Esophagus squamous epithelium (tissue), 5 donors: ENCODE measurements around the gene SLC25A51. TPM values are rescaled to one million over a fixed set of nuclear protein-coding genes. Genes with fewer than 3 reads are reported as not detected.
"Not testable (repeated sequence)": the region's sequence is repeated elsewhere in the genome, so short reads cannot be mapped to it uniquely, and the experiment has no call there.

Experiments used
- DNase-seq: peaks from one replicate; lab custom pipeline; 2025; lab: John Stamatoyannopoulos, UW
- H3K27ac ChIP-seq, 4 donors: fragments of 200-600 bp; sonication (generic); one replicate each; pipeline ENCODE4 v1.5.1; 2016 to 2019; ENCODE audit warnings: mild to moderate bottlenecking in 1 of 4
- H3K27me3 ChIP-seq, 4 donors: fragments of 200-600 bp; sonication (generic); 1 replicate in 3 of 4; 2 replicates in 1 of 4; pipeline versions ENCODE4 v1.5.1 to v1.6.0; 2017 to 2021; ENCODE audit warnings: antibody characterized with exemption in 1 of 4
- H3K36me3 ChIP-seq, 3 donors: fragments of 200-600 bp; sonication (generic); one replicate each; pipeline ENCODE4 v1.5.1; 2016 to 2019
- H3K4me1 ChIP-seq, 3 donors: fragments of 200-600 bp; sonication (generic); one replicate each; pipeline ENCODE4 v1.5.1; 2017 to 2019
- H3K4me3 ChIP-seq, 4 donors: fragments of 200-600 bp; sonication (generic); 1 replicate in 3 of 4; 2 replicates in 1 of 4; pipeline ENCODE4 v1.5.1; 2016 to 2019; ENCODE audit warnings: mild to moderate bottlenecking in 2 of 4, moderate library complexity in 1 of 4
- H3K9me3 ChIP-seq, 3 donors: fragments of 200-600 bp; sonication (generic); one replicate each; pipeline ENCODE4 v1.5.1; 2016 to 2019
- POLR2A ChIP-seq, 4 donors: fragments of 450-650 bp; IDR thresholded peaks; one replicate each; pipeline ENCODE4 v1.6.1; 2017; ENCODE audit warnings: antibody characterized with exemption in 4 of 4, mild to moderate bottlenecking in 4 of 4, moderate library complexity in 3 of 4
- WGBS, 2 donors: methylation state at CpG; one replicate each; pipeline ENCODE4 v1.1.5; 2018; 5-methylcytosine and 5-hydroxymethylcytosine counted together
- intact Hi-C: fragments of 100-400 bp; cut with DNase I; formaldehyde crosslinking; loops from one replicate; pipeline ENCODE4 v1.15.0; 2022
- total RNA-seq, 4 donors: library from RNA; depleted of rRNA; stranded (reverse); fragments of >200 nt; gene quantifications; one replicate each; pipeline ENCODE4 v1.1.0, GENCODE V29; 2016
- TF ChIP-seq, protein P1 (sequence below), 6 experiments: fragments of 450-650 bp in 4 of 6; fragments of 200-600 bp in 2 of 6; sonication (generic) in 2 of 6; IDR thresholded peaks; one replicate each; pipeline ENCODE4 v1.5.1; 2016 to 2019; ENCODE audit warnings: antibody characterized with exemption in 6 of 6, mild to moderate bottlenecking in 4 of 6, moderate library complexity in 4 of 6
- donor health status: DM: yes; HTN: yes; CAD: no.

SLC25A51 gene
- total RNA-seq, 4 donors from 2014 or later = 18.2 to 30.3 (median 20.3) TPM

GRCh38 chr9:37899041-37899440, 4.9 kb downstream of the SLC25A51 start:
- Histone ChIP-seq H3K4me1 (peaks cover 7 to 21% (median 8%) of the 10 kb centered on the region in 3 donors), H3K4me3 (no peak overlapping the region), H3K36me3 (peaks cover 0 to 63% (median 0%) of the 10 kb centered on the region in 3 donors), H3K9me3 (no peaks in the 10 kb centered on the region), H3K27ac (no peak overlapping the region), H3K27me3 (no peaks in the 10 kb centered on the region)
- no peak for DNase-seq
- intact Hi-C loops = no loop called here
- TF ChIP-seq POLR2A (IDR thresholded peaks at IDR 0.05) = no peak
- TF ChIP-seq, protein P1, sequence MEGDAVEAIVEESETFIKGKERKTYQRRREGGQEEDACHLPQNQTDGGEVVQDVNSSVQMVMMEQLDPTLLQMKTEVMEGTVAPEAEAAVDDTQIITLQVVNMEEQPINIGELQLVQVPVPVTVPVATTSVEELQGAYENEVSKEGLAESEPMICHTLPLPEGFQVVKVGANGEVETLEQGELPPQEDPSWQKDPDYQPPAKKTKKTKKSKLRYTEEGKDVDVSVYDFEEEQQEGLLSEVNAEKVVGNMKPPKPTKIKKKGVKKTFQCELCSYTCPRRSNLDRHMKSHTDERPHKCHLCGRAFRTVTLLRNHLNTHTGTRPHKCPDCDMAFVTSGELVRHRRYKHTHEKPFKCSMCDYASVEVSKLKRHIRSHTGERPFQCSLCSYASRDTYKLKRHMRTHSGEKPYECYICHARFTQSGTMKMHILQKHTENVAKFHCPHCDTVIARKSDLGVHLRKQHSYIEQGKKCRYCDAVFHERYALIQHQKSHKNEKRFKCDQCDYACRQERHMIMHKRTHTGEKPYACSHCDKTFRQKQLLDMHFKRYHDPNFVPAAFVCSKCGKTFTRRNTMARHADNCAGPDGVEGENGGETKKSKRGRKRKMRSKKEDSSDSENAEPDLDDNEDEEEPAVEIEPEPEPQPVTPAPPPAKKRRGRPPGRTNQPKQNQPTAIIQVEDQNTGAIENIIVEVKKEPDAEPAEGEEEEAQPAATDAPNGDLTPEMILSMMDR (IDR thresholded peaks at IDR 0.05) = no peak
- WGBS, 2 donors = 69 to 75% methylated on average over 2 of the region's 2 CpGs

DNA sequence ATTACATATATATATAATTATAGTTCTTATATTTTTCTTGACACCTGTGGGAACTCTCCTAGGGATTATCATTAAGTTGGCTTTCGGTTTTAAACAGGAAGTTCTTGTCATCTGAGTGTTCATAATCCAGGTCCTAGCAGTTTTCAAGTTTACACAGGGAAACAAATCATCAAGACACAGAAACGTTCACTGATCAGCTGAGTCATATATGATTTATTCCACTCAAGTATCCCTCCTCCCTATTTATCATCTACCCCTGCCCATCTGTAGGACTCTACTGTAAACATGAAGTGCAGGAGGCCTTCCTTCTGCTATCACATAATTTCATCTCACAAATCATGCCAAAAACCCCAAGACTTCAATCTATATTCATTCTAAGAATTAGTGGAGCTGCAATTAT, 6.3 kb downstream of the SLC25A51 start:
- intact Hi-C loops = no loop called here
- TF ChIP-seq, protein P1 (IDR thresholded peaks at IDR 0.05) = no peak
- no peak for TF ChIP-seq POLR2A (IDR thresholded peaks at IDR 0.05)
- H3K9me3 ChIP-seq = no peaks in the 10 kb centered on the region
- H3K27me3 ChIP-seq = no peaks in the 10 kb centered on the region
- no peak overlapping the region for H3K27ac ChIP-seq
- 20 to 32% methylated on average over 2 of the region's 2 CpGs for WGBS, 2 donors
- peaks cover under 1 to 13% (median 3%) of the 10 kb centered on the region in 3 donors for H3K4me1 ChIP-seq
- H3K4me3 ChIP-seq = no peak overlapping the region
- H3K36me3 ChIP-seq = peaks cover 0 to 77% (median 0%) of the 10 kb centered on the region in 3 donors
- DNase-seq = no peak

DNA sequence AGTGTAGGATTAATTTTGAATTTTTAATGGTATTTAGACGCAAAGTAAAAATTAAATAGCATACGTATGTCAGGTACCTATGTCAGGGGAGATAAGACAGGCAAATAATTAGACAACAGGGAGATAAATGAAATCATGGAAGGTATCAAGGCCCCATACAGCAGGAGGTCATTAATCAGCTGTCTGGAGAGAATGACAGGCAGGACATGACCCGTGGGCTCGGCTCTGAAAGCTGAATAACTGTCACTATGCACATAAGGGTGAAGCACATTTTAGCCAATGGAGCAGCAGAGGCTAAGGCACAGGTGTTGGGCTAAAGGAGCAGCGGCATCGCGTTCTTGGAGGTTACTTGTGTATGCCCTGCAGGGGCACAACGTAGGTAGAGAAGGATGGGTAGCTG, 11.9 kb downstream of the SLC25A51 start:
- Histone ChIP-seq H3K27ac (no peak overlapping the region), H3K4me1 (no peaks in the 10 kb centered on the region), H3K9me3 (no peaks in the 10 kb centered on the region), H3K36me3 (peaks cover 0 to 90% (median 8%) of the 10 kb centered on the region in 3 donors), H3K4me3 (no peak overlapping the region), H3K27me3 (no peaks in the 10 kb centered on the region)
- intact Hi-C loops = no loop called here
- 85 to 87% methylated on average over 8 of the region's 8 CpGs for WGBS, 2 donors
- no peak for DNase-seq
- no peak for TF ChIP-seq POLR2A (IDR thresholded peaks at IDR 0.05)
- TF ChIP-seq, protein P1 (IDR thresholded peaks at IDR 0.05) = no peak

- intact Hi-C loops, DNase-seq, H3K4me1 ChIP-seq, H3K27me3 ChIP-seq, H3K9me3 ChIP-seq, H3K27ac ChIP-seq, H3K4me3 ChIP-seq: not testable (repeated sequence)
- WGBS, 2 donors = 92 to 95% methylated on average over 6 to 12 of the region's 17 CpGs
- H3K36me3 ChIP-seq = peaks cover 0 to 90% (median 8%) of the 10 kb centered on the region in 3 donors
These were observed 12.9 kb downstream of the SLC25A51 start for GRCh38 chr9:37891042-37891441.

GRCh38 chr9:37889536-37889935, 14.4 kb downstream of the SLC25A51 start:
- no peak overlapping the region for H3K27ac ChIP-seq
- H3K36me3 ChIP-seq = peaks cover 0 to 83% (median 8%) of the 10 kb centered on the region in 3 donors
- no peak overlapping the region for H3K4me3 ChIP-seq
- TF ChIP-seq POLR2A (IDR thresholded peaks at IDR 0.05) = no peak
- TF ChIP-seq, protein P1 (IDR thresholded peaks at IDR 0.05) = no peak
- H3K9me3 ChIP-seq = no peaks in the 10 kb centered on the region
- intact Hi-C loops = no loop called here
- DNase-seq = no peak
- H3K27me3 ChIP-seq = no peaks in the 10 kb centered on the region
- no peaks in the 10 kb centered on the region for H3K4me1 ChIP-seq

DNA sequence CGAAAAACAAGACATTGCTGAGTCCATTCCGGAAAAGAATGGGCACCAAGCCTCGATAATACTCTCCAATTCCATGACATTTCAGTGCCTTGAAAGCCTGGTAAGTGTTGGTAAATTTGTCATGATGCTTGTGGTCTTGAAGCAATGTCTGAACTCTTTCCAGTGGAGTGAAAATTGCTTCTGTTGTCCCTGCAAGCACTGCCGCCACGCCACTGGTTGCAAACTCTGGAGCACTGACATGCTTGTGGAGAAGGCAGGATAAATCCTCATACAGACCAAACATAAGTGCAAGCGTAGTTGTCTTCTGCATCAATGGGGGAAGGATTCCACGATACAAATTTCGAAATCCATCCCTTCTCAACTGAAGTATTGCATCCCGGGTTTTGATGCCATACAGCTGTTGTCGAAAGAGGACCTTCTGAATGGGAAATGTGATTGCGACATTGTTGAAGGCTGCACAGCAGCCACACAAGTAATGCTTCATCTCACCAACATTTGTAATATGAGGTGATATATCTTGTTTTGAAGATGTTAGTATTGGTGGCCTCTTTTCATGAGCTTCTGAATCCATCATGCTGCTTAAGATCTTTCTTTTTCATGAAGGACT, 15.8 kb downstream of the SLC25A51 start:
- H3K4me1 ChIP-seq, H3K27ac ChIP-seq, H3K9me3 ChIP-seq, intact Hi-C loops, H3K27me3 ChIP-seq, DNase-seq, H3K4me3 ChIP-seq: not testable (repeated sequence)
- 87 to 89% methylated on average over 9 to 11 of the region's 11 CpGs for WGBS, 2 donors
- H3K36me3 ChIP-seq = peaks cover 0 to 69% (median 8%) of the 10 kb centered on the region in 3 donors
